GM12872 (cell line): ENCODE data around the gene RPL41.

Experiments used
- CTCF ChIP-seq: IDR thresholded peaks from 3 replicates; pipeline ENCODE4 v1.5.1; 2011; ENCODE audit warnings: low read depth, mild to moderate bottlenecking, low read length, moderate library complexity; ENCODE audit not compliant: insufficient read depth

The RPL41 gene

GRCh38 chr12:56160193-56160763, 43.8 kb downstream of the RPL41 start:
- TF ChIP-seq CTCF, result no peak

- TF ChIP-seq CTCF, result no peak
Measured at GRCh38 chr12:56160894-56161689, 44.7 kb downstream of the RPL41 start.

DNA sequence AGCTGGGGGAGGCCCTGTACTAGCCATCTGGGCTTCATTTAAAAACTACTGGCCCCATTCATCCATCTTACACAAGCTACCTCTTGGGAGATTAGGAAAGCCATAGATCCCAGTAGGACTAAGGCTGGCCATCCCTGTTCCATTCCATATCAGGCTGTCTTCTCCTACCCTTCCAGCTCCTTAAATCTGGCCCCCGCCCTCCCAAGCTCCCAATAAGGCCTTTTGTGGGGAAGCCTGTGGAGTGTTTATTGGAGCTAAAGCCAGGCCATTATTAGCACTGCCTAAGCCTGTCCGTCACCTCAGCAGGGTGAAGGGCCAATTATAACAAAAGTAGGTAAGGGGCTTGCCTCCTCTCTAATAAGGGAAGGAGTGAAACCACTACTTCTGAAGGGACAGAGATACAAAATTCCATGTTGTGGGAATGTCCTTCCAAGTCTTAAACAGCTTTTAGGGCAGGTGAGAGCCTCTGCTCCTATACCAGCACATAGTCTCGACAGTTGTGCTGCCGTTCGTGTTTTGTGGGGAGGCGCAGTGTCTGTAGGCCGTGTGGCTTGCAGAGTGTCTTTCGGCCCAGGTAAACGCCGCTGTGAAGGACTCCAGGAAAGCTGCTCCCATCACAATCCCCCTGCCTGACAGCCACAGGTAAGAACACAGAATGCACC, 45.4 kb downstream of the RPL41 start:
- no peak for TF ChIP-seq CTCF

DNA sequence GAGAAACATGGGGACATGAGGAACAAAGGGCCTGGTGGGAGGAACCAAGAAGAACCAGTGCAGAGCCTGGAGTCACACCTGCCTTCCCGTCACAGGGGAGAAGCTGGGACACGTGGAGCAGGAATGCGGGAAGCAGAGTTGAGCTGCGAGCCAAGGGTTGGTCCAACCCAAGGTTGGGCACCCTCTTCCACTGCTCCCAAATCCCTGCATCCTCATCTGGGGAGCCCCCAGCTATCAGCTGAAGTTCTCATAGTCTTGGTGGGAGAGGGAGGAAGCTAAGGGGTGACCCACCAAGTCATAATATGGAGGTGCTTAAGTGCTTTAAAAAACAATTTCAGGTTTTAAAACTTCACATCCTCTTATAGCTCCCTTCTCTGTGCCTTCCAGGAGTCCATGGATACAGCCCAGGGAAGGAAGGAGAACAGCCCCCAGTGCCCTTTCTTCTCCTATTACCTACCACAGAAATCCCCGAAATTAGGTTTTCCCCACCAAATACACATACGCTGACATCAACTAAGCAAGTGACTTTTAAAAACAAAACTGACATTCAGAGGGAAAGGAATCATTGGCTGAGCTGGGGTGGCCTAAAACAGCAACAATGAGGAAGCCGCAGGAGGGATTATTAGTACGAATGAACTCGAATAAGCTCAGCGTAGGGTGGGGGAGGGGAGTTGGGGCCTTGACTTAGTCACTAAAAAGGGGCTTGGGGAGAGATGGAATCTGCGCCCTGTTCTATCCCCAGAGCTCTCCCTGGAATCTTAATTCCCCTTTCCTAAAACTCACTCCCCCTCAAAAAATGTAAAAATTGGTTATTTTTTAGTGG, 46.2 kb downstream of the RPL41 start:
- no peak for TF ChIP-seq CTCF

DNA sequence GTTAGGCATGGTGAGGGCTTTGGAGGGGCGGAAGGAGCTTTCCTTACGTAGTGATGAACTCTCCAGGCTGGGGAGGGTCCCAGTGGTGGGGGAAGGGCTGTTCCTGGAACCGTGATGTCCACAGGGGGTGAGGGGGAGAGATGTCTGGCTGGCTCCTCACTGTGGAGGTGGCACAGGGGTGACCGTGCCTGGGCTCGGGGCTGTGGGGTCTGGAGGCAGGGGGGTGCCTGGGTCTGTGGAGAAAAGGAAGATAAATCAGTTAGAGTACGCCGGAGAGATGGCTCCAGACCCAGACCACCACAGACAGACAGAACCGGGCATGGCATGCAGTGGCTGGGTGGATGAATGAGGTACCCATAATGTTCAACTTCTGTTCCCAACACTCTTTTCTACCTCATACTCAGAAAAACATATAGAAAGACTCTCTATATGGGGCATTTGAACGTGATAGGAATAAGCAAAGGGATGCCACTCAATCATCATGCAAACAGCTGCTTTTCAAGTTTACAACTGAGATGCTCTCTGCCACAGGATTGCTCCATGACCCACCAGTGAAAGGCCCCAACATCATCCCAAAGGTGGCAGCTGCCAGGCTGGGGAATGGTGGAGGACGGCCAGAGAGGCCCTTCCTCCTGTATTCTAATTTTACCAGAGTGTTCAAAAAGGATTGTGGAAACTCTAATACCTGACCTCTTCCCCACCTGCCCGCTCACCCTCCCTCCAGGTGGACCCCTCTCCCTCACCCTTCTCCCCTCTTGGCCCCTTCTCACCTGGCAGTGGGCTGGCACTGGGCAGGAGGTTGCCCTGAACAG, 47.3 kb downstream of the RPL41 start:
- TF ChIP-seq CTCF, result no peak

DNA sequence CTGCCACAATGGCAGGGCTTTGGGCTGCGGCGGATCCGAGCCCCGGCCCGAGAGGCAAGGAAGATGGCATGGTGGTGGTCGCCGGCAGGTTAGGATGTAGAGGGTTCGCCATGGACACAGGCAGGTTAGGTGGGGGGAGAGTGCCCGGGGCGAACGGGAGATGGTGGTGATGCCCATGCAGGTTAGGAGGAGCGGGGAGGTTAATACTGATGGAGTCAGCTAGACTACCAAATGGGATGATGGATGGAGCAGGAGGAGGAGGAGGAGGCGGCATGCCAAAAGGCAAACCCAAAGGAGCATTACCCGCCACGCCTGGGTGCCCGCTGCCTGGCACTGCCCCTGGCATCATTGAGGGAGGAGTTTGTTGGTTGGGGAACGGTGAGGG, 47.9 kb downstream of the RPL41 start:
- no peak for TF ChIP-seq CTCF
